Measurements from ENCODE around the gene EIF2D. TPM values are rescaled to one million over a fixed set of nuclear protein-coding genes. Genes with fewer than 3 reads are reported as not detected.

The EIF2D gene
- total and polyA plus RNA-seq, 9 of the 15 experiments (the other 6 are each of a cell fraction or from before 2014, with no cell fraction given) = 81.1 to 138 (median 93.9) TPM

- no peak for TF ChIP-seq BRD9 (IDR thresholded peaks at IDR 0.05; ENCODE audit: low read depth, partially characterized antibody)
- TF ChIP-seq MTF1 (CRISPR knock-in tag; IDR thresholded peaks at IDR 0.05; ENCODE audit: borderline replicate concordance) = no peak
- TF ChIP-seq SMAD4 (CRISPR knock-in tag; conservative IDR thresholded peaks at IDR 0.05) = 0 out of 2 replicates have a peak, but pooled peaks have one; percentile 54
- TF ChIP-seq DPF2 (IDR thresholded peaks at IDR 0.05) = 0 out of 2 replicates have a peak, but pooled peaks have one; percentile 15
- peak; percentile 34 to 52; a peak in 3 of 4 replicates for TF ChIP-seq NRF1 (conservative IDR thresholded peaks at IDR 0.05 in 1 of 2, IDR thresholded peaks at IDR 0.05 in 1 of 2)
- peak; percentile 36 for TF ChIP-seq TBP (optimal IDR thresholded peaks at IDR 0.05; ENCODE audit: low read depth, low read length)
- TF ChIP-seq ZFP91 (CRISPR knock-in tag; IDR thresholded peaks at IDR 0.05) = 0 out of 2 replicates have a peak, but pooled peaks have one; percentile 23
- TF ChIP-seq JUN (IDR thresholded peaks at IDR 0.05; ENCODE audit: borderline replicate concordance, low read depth, low read length) = no peak
- no peak for TF ChIP-seq JUN (CRISPR knock-in tag; IDR thresholded peaks at IDR 0.05; ENCODE audit: borderline replicate concordance)
- TF ChIP-seq MGA (IDR thresholded peaks at IDR 0.05) = peak; percentile 68
- no peak for TF ChIP-seq POLR3G (IDR thresholded peaks at IDR 0.05; ENCODE audit: extremely low read depth, insufficient read length, insufficient replicate concordance)
- TF ChIP-seq FOXK1 (CRISPR knock-in tag; IDR thresholded peaks at IDR 0.05; ENCODE audit: borderline replicate concordance) = no peak
- TF ChIP-seq L3MBTL2 (IDR thresholded peaks at IDR 0.05) = peak; percentile 73
- no peak for TF ChIP-seq ZNF507 (tag; conservative IDR thresholded peaks at IDR 0.05)
- no peak for TF ChIP-seq HINFP (tag; conservative IDR thresholded peaks at IDR 0.05; ENCODE audit: low read depth)
These were observed 52.6 kb downstream of the EIF2D start (continued) for GRCh38 chr1:206559672-206559995.
